ENCODE data around the gene CHCHD3. TPM values are rescaled to one million over a fixed set of nuclear protein-coding genes. Genes with fewer than 3 reads are reported as not detected.

Gene CHCHD3
- total RNA-seq, 4 donors from 2014 or later: 40.6 to 66.6 (median 48.1) TPM

DNA sequence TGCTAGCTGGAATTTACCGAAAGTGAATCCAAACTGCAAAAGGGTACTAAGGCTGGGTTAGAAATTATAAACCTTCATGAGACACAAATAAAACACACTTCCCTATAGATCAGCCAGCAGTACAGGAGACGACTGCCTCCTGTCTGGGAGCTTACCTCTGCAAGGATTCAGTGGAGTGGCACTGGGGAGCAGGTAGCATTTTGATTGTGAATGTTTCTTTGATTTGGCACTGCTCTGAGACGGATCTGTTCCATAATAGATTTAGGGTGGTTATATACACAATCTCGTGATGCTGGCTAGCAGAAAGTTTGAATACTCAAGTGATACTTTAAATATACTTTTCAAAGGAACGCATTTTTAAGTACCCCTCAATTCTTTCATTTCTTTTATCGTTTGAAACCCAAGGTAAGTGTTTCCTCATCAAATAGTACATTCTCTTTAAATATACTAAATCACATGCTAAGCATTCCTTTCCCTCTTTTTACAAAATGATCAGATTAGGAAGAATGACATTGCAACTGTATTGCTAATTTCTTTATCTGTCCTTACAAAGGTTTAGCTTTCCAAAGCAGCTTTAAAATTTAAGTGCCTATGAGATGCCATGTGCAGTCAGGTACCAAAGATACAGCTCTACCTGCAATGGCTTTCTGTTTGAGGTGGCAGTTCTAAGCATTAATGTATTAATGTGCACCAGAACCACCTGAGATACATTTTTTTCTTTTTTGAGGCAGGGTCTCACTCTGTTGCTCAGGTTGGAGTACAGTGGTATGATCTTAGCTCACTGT, 20.6 kb upstream of the CHCHD3 start:
- Histone ChIP-seq H3K9me3 (peaks cover 0 to under 1% (median 0%) of the 10 kb centered on the region in 4 donors), H3K27ac (no peak overlapping the region), H3K27me3 (no peaks in the 10 kb centered on the region), H3K36me3 (no peaks in the 10 kb centered on the region), H3K4me1 (no peaks in the 10 kb centered on the region), H3K4me3 (no peak overlapping the region)
- TF ChIP-seq EP300 (IDR thresholded peaks at IDR 0.05) (no peak), POLR2A (IDR thresholded peaks at IDR 0.05) (no peak)
- TF ChIP-seq, protein P1, sequence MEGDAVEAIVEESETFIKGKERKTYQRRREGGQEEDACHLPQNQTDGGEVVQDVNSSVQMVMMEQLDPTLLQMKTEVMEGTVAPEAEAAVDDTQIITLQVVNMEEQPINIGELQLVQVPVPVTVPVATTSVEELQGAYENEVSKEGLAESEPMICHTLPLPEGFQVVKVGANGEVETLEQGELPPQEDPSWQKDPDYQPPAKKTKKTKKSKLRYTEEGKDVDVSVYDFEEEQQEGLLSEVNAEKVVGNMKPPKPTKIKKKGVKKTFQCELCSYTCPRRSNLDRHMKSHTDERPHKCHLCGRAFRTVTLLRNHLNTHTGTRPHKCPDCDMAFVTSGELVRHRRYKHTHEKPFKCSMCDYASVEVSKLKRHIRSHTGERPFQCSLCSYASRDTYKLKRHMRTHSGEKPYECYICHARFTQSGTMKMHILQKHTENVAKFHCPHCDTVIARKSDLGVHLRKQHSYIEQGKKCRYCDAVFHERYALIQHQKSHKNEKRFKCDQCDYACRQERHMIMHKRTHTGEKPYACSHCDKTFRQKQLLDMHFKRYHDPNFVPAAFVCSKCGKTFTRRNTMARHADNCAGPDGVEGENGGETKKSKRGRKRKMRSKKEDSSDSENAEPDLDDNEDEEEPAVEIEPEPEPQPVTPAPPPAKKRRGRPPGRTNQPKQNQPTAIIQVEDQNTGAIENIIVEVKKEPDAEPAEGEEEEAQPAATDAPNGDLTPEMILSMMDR (IDR thresholded peaks at IDR 0.05): no peak
- 73 to 89% methylated on average over 6 of the region's 6 CpGs for WGBS, 2 donors
- DNase-seq (ENCODE audit: low spot score in 2 of 2): no peak

DNA sequence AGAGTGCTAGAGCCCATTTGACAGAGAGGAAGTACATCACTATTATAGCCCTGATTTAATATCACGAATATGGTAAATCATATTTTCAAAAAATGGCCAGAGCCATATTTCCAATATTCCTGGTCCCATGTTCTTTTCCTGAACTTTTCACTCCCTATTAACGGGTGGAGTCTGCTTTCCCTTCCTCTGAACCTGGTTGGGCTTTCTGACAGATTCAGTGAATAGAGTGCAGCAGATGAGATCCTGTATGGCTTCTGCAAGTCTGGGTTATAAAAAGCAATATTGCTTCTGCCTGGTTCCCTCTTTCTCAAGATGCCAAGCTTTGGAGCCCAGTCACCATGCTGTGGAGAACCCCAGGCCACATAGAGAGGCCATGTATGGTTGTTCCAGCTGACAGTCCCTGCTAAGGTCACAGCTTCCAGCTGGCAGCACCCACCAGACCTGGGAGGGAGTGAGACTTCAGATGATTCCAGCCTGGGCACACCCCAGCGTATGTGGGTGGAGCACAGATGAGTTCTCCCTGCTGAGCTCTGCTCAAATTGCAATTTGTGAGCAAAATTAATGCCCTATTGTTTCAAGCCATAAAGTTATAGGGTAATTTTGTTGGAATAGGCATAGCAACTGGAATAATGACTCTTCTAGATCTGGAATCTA, 17.9 kb upstream of the CHCHD3 start:
- Histone ChIP-seq H3K27me3 (no peaks in the 10 kb centered on the region), H3K9me3 (no peaks in the 10 kb centered on the region), H3K27ac (no peak overlapping the region), H3K4me3 (no peak overlapping the region), H3K4me1 (no peaks in the 10 kb centered on the region), H3K36me3 (no peaks in the 10 kb centered on the region)
- no peak for TF ChIP-seq POLR2A (IDR thresholded peaks at IDR 0.05)
- TF ChIP-seq, protein P1 (IDR thresholded peaks at IDR 0.05): no peak
- no peak for TF ChIP-seq EP300 (IDR thresholded peaks at IDR 0.05)
- DNase-seq (ENCODE audit: low spot score in 2 of 2): no peak
- WGBS, 2 donors: 59 to 71% methylated on average over 2 to 3 of the region's 3 CpGs

DNA sequence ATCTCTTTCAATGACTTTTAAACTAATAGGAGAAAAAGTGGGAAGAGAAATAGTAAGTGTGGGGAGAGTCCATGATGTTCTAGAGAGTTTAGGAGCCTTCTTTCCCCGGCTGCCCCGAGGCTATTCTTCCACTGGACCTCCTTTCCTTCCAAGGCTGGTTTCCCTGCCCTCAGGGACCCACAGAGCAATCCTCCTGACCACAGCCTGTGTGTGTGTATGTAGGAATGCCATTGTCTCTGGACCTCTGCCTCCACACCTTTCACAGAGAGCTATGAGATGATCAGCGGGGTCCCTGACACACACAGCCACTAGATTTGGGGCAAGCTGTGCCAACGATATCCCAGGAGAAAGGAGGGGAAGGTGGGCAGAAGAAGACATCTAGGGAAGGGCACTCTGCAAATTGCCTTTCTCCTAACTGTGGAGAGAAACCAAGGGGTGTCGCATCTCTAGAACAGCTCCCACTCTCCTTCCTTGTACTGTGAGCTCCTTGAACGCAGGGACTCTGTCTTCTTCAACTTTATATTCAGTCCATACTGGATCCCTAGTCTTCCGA, 13.3 kb upstream of the CHCHD3 start:
- Histone ChIP-seq H3K27me3 (no peaks in the 10 kb centered on the region), H3K36me3 (no peaks in the 10 kb centered on the region), H3K27ac (no peak overlapping the region), H3K4me3 (no peak overlapping the region), H3K4me1 (no peaks in the 10 kb centered on the region), H3K9me3 (no peaks in the 10 kb centered on the region)
- TF ChIP-seq, protein P1 (IDR thresholded peaks at IDR 0.05): no peak
- TF ChIP-seq POLR2A (IDR thresholded peaks at IDR 0.05) (no peak), EP300 (IDR thresholded peaks at IDR 0.05) (no peak)
- DNase-seq (ENCODE audit: low spot score in 2 of 2): no peak
- 79 to 81% methylated on average over 7 of the region's 7 CpGs for WGBS, 2 donors

- 93 to 96% methylated on average over 3 of the region's 3 CpGs for WGBS, 2 donors
- H3K4me3 ChIP-seq: no peak overlapping the region
- H3K9me3 ChIP-seq: no peaks in the 10 kb centered on the region
- no peak for TF ChIP-seq POLR2A (IDR thresholded peaks at IDR 0.05)
- TF ChIP-seq, protein P1 (IDR thresholded peaks at IDR 0.05): no peak
- TF ChIP-seq EP300 (IDR thresholded peaks at IDR 0.05): no peak
- H3K36me3 ChIP-seq: no peaks in the 10 kb centered on the region
- no peak overlapping the region for H3K27ac ChIP-seq
- H3K4me1 ChIP-seq: no peaks in the 10 kb centered on the region
- H3K27me3 ChIP-seq: no peaks in the 10 kb centered on the region
- DNase-seq (ENCODE audit: low spot score in 2 of 2): no peak
These were observed 10.1 kb upstream of the CHCHD3 start for GRCh38 chr7:133091943-133092464.

DNA sequence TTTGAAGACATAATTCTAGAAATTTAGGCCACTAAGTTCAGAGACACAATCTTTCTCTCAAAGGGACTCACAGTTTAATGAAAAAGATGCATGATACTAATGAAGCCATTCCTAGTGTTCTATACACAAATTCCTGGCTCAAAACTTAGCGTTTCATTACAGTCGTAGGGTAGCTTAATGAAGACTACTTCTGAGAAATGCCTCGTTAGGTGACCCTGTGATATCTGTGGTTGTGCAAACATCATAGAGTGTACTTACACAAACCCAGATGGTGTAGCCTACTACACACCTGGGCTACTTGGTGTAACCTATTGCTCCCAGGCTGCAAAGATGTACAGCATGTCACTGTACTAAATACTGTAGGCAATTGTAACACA, 488 bp upstream of the CHCHD3 start:
- Histone ChIP-seq H3K27me3 (no peaks in the 10 kb centered on the region), H3K4me1 (peaks cover 0 to 30% (median 8%) of the 10 kb centered on the region in 4 donors), H3K27ac (peak overlapping the region in 2 of 4 donors; percentile 83 to 86), H3K36me3 (peaks cover 0 to 4% (median 0%) of the 10 kb centered on the region in 3 donors), H3K4me3 (peak overlapping the region in 3 of 4 donors; percentile 10 to 82 (median 72)), H3K9me3 (no peaks in the 10 kb centered on the region)
- no peak for DNase-seq (ENCODE audit: low spot score in 2 of 2)
- TF ChIP-seq EP300 (IDR thresholded peaks at IDR 0.05) (no peak), POLR2A (IDR thresholded peaks at IDR 0.05) (no peak)
- TF ChIP-seq, protein P1 (IDR thresholded peaks at IDR 0.05): no peak
- 80 to 89% methylated on average over 3 of the region's 3 CpGs for WGBS, 2 donors

Data from tibial nerve (tissue), 4 donors.